Measurements from ENCODE around the gene LCMT1.
"Not testable (repeated sequence)": the region's sequence is repeated elsewhere in the genome, so short reads cannot be mapped to it uniquely, and the experiment has no call there.

The LCMT1 gene

DNA sequence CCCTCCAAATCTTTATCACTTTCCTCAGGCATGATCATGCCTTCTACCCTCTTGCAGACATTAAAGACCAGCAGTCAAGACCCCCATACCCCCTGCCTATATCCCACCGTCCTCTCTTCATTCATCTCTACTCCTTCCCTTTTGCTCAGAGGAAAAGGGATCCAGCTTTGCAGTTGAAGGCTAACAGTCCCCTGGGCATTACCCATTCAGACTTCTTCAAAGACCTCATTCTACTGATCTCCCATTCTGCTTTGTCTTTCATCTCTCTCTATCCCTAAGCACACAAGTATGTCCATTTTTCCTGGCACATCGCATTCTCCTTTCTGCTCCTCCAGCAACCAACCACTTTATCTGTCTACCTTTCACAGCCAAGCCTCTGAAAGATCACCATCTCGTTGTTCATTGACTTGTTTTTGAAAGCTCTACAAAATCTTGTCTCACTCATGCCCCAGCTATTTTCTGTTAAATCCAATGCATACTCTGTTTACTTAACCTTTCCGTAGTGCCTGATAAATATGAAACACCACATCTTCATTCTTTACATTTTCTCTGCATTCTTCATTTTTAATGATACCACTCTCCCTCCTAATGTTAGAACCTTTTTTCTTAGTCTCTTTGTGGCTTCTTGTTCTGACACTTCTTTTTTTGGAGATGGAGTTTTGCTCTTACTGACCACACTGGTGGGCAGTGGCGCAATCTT, 14.1 kb upstream of the LCMT1 start:
- no peak for DNase-seq

DNA sequence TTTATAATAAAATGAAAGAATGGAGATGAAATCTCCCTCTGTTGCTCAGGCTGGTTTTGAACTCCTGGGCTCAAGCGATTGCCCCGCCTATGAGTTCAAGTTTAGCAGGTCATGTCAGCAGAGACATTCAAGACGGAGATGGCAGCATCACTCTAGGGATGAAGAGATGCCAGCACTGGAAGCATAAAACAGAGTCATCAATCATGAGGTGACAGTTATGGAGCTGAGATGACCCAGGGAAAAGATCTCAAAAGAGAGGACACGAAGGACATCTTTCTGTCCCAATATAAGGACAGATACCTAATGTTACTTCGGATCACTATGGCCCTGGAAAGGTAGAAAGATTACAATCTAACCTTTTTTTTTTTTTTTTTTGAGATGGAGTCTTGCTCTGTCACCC, 11.0 kb upstream of the LCMT1 start:
- no peak for DNase-seq

DNA sequence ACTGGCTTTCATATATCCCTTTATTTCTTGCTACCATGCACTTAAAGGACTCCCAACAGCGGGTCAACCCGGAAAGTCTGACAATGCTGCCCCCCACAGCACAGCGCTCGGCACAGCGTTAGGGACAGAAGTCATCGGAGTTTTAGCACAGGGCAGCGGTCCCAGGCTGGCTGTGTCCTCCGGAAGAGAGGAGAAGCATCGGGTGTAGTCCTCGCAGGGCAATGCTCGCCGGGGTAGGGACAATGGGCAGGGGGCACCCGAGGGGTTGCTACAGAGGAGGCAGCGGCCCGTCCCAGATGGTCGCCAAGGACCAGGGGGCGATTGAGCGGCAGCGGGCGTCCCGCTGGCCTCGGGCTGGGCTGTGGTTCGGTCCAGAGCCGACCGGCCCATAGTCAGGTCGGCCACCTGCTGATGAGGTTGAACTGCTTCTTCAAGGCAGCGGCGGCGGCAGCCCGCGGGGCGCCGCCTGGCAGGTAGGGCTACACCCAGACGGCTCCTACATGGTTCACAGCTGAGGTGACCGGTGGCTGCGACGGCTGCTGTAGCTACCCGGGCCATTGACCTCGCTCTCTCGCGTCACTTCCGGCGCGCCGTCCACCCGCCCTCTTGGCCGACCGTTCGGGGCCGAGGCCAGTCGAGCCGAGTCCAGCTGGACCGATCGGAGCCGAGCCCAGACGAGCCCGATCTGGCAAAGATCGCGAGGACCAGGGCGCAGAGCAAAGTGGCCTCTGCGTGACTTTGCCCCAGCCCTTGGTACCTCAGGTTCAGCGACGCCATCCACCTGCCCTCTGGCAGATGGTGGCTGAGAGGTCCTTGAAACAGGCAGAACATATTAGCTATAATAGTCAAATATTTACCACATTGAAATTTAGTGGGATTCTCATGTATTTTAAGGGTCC, 4.7 kb upstream of the LCMT1 start:
- peak; percentile 72 for DNase-seq

DNA sequence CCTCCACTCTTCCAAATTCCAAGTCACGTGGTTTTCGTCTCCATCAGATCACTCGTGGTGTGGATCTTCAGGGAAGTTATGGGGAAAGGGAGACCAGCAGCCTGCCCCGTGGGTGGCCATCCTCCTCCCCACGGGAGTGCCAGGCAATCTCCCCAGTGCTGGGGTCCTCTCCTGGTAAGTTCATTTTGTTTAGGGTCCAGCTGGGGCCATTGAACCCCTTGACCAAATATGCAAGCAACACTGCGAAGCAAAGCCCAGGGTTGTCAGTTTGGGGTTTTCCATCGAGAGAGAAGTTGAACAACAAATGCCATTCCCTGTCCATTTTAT, 4.1 kb upstream of the LCMT1 start:
- DNase-seq = no peak

DNA sequence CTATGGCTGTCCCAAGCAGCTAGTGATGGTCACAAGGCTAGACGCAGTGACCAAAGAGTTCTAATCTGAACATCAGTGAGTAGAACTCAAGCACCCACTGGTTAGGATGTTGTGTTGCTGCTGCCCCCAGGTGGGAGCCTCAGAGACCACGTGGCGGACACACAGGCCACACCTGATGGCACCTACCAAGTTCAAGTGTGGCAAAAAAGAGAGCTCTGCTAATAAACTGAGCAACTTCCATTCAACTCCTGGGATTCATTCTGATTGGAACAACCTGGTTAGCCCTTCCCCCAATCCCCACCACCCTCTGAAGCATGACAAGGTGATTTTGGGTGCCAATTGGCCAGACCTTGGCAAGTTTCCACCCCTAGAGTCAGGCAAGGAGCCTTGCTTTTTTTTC, 3.5 kb upstream of the LCMT1 start:
- DNase-seq = no peak

DNA sequence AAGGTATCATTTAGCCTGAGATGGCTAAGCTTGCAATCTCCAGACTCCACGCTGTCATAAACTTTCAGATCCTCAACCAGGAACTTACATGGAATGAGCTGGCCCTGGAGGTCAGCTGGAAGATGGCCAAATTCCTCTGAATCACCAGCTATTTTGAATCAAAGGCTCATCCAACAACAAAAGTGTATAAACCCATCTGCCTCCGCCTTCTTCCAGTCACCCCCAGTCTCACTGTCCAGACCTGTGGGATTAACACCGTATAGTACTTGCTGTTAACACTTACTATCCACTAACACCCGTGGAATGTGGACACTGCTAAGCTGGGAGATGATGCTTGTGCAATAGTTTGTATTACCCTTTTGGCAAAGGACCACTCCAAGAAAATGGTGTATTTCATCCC, 1.9 kb upstream of the LCMT1 start:
- DNase-seq = no peak

DNA sequence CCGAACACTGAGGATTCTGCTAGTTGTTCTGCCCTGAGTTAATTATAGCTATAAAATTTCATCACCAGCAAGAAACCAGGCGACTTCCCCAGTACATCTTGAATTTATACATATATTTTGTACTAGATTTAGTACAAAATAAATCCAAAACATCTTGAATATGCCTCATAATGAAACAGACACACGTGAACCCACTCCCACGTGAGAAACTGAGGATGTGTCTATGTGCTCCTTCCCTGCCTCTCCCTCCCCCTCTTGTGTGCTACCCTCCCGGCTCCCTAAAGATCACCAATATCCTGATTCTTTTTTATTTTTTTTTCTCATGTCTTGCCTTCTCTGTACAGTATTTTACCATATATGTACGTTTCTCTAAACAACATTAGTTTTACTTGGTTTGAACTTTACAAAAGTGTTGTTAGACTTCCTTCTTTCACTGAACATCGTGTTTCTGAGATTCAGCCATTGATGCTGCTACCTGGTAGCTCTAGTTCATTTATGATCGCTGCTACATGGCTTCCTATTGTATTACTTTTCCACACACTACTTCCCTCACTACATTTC, 1.1 kb upstream of the LCMT1 start:
- no peak for DNase-seq

GRCh38 chr16:25114121-25114520, 2.6 kb downstream of the LCMT1 start:
- no peak for DNase-seq

- DNase-seq = no peak
Observed at GRCh38 chr16:25118851-25119578, 7.5 kb downstream of the LCMT1 start.

DNA sequence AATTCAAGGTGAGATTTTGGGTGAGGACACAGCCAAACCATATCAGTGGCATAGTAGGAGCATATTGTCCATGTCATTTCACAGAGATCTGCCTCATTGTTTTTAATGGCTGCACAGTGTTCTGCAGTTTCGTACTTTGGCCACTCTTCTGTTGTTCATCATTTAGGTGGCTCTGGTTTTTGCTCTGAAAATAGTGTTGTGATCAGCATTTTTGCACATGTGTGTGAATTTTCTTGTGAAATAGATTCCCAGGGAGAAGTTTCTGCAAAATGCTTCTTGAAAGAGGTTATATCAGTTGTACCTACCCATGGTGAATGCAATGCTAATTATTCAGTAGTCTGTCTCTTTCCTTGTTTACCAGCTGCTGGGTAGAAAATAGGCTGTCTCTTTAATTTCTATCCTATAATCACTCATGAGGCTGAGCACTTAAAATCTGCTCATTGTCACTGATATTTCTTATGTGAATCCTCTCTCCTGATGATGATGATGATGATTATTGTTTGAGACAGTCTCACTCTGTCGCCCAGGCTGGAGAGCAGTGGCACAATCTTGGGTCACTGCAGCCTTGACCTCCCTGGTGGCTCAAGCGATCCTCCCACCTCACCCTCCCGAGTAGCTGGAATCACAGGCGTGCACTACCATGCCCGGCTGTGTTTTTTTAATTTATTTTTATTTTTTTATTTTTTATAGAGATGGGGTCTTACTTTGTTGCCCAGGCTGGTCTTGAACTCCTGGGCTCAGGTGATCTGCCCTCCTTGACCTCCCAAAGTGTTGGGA, 10.5 kb downstream of the LCMT1 start:
- no peak for DNase-seq

- DNase-seq = no peak
Observed at GRCh38 chr16:25124503-25124902, 13.0 kb downstream of the LCMT1 start.

DNA sequence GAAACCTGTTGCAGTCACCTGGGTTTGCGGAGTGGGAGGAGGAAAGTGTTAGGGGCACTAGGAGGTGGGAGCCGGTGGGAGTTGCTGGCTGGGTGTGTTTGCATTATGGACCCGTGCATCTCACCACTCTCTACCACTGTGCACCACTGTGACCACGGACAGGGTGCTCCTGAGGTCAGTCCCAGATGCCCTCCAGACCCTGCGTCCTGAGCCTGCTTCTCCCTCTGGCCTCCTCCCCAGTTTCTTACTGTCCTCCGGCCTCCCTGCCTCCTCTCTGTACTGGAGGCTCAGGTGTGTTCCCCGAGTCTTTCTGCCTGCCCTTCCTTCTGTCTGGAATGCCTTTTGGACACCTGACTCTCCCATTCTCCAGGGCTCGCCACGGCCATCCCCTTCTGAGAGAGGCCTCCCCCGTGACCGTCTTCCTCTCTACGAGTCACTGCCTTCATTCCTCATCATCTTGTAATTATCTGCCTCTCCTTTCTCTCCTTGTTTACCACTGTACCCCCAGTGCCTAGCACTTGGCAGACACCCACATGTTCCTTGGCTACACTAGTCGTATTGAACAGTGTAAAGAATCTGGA, 14.6 kb downstream of the LCMT1 start:
- not testable (repeated sequence) for DNase-seq

- DNase-seq = no peak
Observed at GRCh38 chr16:25126820-25127232, 15.3 kb downstream of the LCMT1 start.

GRCh38 chr16:25132751-25133150, 21.2 kb downstream of the LCMT1 start:
- DNase-seq = not testable (repeated sequence)

DNA sequence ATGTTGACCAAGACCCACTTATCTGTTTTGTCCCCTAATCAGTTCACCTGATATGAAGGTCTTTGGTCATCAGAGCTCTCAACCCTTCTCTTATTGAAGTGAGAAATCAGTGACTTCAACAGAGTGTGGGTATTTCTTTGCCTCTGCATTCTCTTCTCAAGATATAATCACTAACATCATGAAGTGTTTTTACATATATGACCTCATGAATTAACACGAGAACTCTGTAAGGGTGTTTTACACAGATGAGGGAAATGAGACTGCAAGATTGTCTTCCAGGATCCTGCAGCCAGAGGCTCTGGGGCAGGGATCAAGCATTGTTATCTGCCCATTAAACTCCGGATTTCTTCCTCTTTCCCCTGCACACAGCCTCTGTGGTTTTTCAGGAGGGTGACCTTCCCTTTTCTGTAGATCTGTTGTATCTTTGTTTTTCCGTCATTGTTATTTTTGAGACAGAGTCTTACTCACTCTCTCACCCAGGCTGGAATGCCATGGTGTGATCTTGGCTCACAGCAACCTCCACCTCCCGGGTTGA, 22.7 kb downstream of the LCMT1 start:
- no peak for DNase-seq

DNA sequence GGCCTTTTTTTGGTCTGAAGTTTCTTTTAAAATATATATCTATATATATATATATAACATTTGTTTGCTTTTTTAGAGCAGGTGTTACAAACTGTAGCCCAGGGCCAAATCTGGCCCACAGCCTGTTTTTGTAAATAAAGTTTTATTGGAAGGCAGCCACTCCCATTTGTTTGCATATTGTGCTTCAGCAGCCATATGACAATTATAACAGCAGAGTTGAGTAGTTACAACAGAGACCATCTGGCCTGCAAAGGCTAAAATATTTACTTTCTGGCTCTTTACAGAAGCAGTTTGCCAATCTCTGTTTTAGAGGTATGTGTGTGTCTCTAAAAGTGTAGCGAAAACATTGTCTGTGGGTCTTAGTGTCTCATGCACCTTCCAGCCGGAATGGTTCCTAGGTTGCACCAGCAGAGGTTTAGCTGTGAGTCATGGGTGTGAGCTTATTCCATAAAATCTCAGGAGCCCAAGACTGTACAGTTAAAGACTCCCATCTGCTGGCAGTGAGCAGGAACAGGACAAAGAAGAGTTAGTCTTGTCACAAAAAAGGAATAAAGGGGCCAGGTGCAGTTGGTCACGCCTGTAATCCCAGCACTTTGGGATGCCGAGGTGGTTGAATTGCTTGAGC, 23.8 kb downstream of the LCMT1 start:
- DNase-seq = no peak

DNA sequence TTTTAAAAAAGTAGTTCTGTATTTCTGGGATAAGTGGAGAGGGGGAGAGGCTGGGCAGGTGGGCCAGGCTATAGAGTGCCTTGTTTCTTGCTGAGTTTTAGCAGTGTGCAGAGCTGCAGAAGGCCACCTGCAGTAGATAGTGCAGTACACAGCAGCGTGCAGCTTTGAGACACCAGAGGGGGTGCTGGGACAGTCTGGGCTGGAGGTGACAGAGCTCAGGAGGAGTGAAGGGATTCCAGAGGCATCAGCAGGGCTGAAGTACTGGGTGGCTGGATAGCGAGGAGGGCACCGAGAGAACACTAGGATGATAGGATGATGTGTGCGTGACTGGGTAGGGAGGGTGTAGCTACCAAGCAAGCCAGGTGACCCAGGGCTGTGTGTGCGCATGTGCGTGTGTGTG, 26.6 kb downstream of the LCMT1 start:
- no peak for DNase-seq

DNA sequence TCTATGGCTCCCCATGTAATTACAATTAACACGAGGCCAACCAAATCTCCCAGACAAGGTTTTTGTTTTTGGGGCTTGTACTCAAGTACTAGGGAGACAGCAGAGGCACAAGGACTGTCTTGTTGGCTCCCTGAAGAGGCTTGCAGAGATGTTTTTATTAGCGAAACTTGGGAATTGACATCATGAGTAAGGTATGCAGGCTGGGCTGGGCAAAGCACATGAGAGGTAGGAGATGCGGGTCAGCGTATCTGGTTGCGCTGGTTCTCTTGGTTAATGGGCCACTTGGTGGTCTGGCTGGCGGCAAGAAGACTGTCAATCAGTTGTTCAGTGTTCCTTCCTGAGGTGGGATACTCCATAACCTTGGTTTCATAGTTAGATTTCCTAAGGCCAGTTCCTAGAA, 28.9 kb downstream of the LCMT1 start:
- no peak for DNase-seq

DNA sequence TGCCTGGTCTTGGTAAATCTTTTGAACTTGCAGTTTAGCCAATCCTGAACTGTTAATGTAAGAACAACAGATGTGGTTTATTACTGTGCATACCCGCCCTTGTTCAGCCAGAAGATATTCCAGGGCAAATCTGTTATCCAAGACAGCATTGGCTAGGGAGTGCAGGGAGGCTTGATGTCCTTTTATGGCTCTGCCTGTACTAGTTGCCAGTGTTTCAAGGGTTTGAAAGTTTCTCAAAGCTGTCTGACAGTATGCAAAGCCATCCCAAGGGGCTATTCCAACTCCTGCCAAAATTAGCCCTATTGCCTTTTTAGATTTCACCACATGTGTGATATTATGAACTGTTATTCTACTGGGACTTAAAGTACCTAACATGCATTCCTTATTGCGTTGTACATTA, 30.1 kb downstream of the LCMT1 start:
- no peak for DNase-seq

DNA sequence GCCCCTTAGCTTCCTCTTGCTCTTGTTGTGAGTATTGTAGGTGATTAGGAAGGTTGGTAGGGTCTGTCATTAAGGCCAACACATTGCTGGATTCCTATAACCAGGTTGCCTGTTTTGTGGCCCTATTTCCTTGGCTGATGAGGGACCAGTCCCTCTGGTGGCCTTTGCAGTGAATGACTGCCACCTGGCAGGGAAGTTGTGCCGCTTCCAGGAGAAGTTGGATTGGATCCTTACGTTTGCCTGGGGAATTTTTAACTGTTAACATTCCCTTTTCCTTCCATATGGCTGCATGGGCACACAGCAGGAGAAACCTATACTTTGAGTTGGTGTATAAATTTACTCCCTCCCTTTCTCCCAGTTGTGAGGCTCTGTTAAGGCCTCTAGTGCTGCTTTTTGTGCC, 32.4 kb downstream of the LCMT1 start:
- DNase-seq = no peak

- DNase-seq = no peak
Observed at GRCh38 chr16:25148568-25149215, 37.1 kb downstream of the LCMT1 start.
